ENCODE results near the gene CLDND2.

DNA sequence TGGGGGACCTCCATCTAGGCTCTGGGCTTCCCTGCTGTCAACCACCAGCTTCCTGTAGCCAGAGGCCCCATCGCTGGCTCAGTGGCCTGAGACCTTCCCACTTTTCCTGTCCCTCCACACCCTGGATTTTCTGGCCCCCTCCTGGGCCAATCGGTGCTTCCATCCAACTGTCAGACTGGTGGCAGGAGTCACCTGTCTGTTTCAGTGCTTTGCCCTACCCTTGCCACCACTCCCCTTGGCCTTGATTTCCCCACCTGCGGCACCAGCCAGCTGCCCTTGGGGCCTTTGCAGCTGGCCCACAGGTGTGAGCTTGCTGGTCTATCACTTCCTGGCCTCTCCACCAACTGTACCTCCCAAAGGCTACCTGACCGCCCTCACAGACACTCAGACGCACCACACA is 39.4 kb downstream of the CLDND2 start:
- TF ChIP-seq, protein P1, sequence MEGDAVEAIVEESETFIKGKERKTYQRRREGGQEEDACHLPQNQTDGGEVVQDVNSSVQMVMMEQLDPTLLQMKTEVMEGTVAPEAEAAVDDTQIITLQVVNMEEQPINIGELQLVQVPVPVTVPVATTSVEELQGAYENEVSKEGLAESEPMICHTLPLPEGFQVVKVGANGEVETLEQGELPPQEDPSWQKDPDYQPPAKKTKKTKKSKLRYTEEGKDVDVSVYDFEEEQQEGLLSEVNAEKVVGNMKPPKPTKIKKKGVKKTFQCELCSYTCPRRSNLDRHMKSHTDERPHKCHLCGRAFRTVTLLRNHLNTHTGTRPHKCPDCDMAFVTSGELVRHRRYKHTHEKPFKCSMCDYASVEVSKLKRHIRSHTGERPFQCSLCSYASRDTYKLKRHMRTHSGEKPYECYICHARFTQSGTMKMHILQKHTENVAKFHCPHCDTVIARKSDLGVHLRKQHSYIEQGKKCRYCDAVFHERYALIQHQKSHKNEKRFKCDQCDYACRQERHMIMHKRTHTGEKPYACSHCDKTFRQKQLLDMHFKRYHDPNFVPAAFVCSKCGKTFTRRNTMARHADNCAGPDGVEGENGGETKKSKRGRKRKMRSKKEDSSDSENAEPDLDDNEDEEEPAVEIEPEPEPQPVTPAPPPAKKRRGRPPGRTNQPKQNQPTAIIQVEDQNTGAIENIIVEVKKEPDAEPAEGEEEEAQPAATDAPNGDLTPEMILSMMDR (IDR thresholded peaks at IDR 0.05; ENCODE audit: borderline replicate concordance, extremely low read depth, low read length, poor library complexity, severe bottlenecking), result no peak
- TF ChIP-seq EZH2 (IDR thresholded peaks at IDR 0.05; ENCODE audit: borderline replicate concordance, low read depth, low read length, severe bottlenecking), result no peak
